DOHH2 (cell line): ENCODE results near the gene HOXB3.

ENCODE experiments used
- H3F3A ChIP-seq: fragments of 200-600 bp; sonication (generic), shearing (Covaris generic); 2 replicates; pipeline ENCODE4 v1.6.0; 2016; ENCODE audit warnings: antibody characterized with exemption, mild to moderate bottlenecking; ENCODE audit not compliant: control insufficient read depth, insufficient read depth
- H3K27ac ChIP-seq: fragments of 200-600 bp; sonication (generic); 2 replicates; pipeline ENCODE4 v1.5.1; 2014; ENCODE audit warnings: low read depth, mild to moderate bottlenecking, low read length, moderate library complexity
- H3K27me3 ChIP-seq: fragments of 200-600 bp; sonication (generic); 2 replicates; pipeline ENCODE4 v1.6.1; 2014; ENCODE audit warnings: mild to moderate bottlenecking, low read length, mixed read lengths; ENCODE audit not compliant: control insufficient read depth
- H3K36me3 ChIP-seq: fragments of 200-600 bp; sonication (generic); 2 replicates; pipeline ENCODE4 v1.6.1; 2014; ENCODE audit warnings: mild to moderate bottlenecking, low read length, moderate library complexity, mixed read lengths; ENCODE audit not compliant: control insufficient read depth
- H3K4me1 ChIP-seq: fragments of 200-600 bp; sonication (generic); 2 replicates; pipeline ENCODE4 v1.6.1; 2014; ENCODE audit warnings: mild to moderate bottlenecking, low read length, mixed read lengths; ENCODE audit not compliant: control insufficient read depth
- H3K4me2 ChIP-seq: fragments of 200-600 bp; sonication (generic); 2 replicates; pipeline ENCODE4 v1.6.0; 2014; ENCODE audit warnings: mild to moderate bottlenecking, low read length, moderate library complexity
- H3K4me3 ChIP-seq: fragments of 200-600 bp; sonication (generic); 2 replicates; pipeline ENCODE4 v1.5.1; 2014; ENCODE audit warnings: mild to moderate bottlenecking, low read length, mixed read lengths
- H3K79me2 ChIP-seq: fragments of 200-600 bp; sonication (generic); 2 replicates; pipeline ENCODE4 v1.6.1; 2014; ENCODE audit warnings: mild to moderate bottlenecking, low read length, mixed read lengths; ENCODE audit not compliant: control insufficient read depth
- H3K9me2 ChIP-seq: fragments of 200-600 bp; sonication (generic); replicated peaks from 2 replicates; pipeline ENCODE4 v1.6.1; 2014; ENCODE audit warnings: mild to moderate bottlenecking, low read length, mixed read lengths; ENCODE audit not compliant: control insufficient read depth
- H3K9me3 ChIP-seq: fragments of 200-600 bp; sonication (generic); 2 replicates; pipeline ENCODE4 v1.6.1; 2014; ENCODE audit warnings: antibody characterized with exemption, low read length, mixed read lengths; ENCODE audit not compliant: control insufficient read depth, insufficient read depth
- H4K20me1 ChIP-seq: fragments of 200-600 bp; sonication (generic); 2 replicates; pipeline ENCODE4 v1.6.0; 2014; ENCODE audit warnings: low read depth, mild to moderate bottlenecking, antibody characterized with exemption, low read length, moderate library complexity; ENCODE audit not compliant: control insufficient read depth, insufficient read depth
- EZH2phosphoT487 ChIP-seq: fragments of 200-600 bp; sonication (generic); IDR thresholded peaks from 2 replicates; pipeline ENCODE4 v1.6.1; 2017; ENCODE audit warnings: borderline replicate concordance, mild to moderate bottlenecking, antibody characterized with exemption, low read length, moderate library complexity, mixed read lengths
- TF ChIP-seq, protein P1 (sequence below): fragments of 200-600 bp; sonication (generic); IDR thresholded peaks from one replicate; pipeline ENCODE4 v1.5.1; 2014; ENCODE audit warnings: antibody characterized with exemption, mild to moderate bottlenecking, low read depth, low read length; ENCODE audit not compliant: poor library complexity, severe bottlenecking

The HOXB3 gene

DNA sequence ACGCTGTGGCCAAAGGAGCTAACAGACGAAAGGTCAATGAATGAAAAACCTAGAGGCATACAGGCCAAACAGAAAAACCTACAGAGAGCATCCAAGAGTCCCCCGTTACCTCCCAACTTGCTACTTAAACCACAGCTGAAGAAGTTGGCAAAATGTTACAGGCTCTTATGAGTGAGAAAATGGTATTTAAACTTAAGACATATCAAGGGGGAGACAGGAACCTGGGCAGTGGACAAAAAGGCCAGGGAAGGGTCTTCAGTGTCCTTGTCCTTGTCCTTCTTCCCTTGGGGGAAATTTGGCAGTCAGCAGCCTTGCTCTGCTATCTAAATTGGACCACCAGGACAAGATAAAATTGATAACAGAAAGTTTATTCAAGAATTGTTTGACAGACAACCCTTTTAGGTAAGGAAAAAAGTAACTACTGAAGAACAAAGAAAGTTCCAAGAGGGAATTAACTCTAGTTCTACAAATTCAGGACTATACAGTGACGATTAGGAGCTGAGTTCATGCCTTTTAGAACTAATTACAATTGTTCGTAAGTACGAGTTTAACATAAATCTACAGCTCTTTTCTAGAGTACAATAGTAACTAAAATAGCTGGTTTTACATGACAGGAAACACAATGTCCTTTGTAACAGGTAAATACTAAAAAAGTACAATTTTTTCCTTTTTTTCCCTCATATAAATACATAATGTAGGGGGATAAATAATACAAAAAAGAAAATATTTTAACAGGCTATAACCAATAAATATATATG is 41.3 kb downstream of the HOXB3 start:
- H3K9me2 ChIP-seq, result no peaks in the 10 kb centered on the region
- H3K36me3 ChIP-seq, result no peaks in the 10 kb centered on the region
- no peak for TF ChIP-seq EZH2phosphoT487
- TF ChIP-seq, protein P1, sequence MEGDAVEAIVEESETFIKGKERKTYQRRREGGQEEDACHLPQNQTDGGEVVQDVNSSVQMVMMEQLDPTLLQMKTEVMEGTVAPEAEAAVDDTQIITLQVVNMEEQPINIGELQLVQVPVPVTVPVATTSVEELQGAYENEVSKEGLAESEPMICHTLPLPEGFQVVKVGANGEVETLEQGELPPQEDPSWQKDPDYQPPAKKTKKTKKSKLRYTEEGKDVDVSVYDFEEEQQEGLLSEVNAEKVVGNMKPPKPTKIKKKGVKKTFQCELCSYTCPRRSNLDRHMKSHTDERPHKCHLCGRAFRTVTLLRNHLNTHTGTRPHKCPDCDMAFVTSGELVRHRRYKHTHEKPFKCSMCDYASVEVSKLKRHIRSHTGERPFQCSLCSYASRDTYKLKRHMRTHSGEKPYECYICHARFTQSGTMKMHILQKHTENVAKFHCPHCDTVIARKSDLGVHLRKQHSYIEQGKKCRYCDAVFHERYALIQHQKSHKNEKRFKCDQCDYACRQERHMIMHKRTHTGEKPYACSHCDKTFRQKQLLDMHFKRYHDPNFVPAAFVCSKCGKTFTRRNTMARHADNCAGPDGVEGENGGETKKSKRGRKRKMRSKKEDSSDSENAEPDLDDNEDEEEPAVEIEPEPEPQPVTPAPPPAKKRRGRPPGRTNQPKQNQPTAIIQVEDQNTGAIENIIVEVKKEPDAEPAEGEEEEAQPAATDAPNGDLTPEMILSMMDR, result no peak
- H3K4me3 ChIP-seq, result no peak overlapping the region
- peaks cover 35% of the 10 kb centered on the region for H3K27me3 ChIP-seq
- no peaks in the 10 kb centered on the region for H3K79me2 ChIP-seq
- no peaks in the 10 kb centered on the region for H3K9me3 ChIP-seq
- no peaks in the 10 kb centered on the region for H3F3A ChIP-seq
- H3K4me2 ChIP-seq, result no peak overlapping the region
- no peaks in the 10 kb centered on the region for H4K20me1 ChIP-seq
- H3K27ac ChIP-seq, result no peak overlapping the region
- no peaks in the 10 kb centered on the region for H3K4me1 ChIP-seq

DNA sequence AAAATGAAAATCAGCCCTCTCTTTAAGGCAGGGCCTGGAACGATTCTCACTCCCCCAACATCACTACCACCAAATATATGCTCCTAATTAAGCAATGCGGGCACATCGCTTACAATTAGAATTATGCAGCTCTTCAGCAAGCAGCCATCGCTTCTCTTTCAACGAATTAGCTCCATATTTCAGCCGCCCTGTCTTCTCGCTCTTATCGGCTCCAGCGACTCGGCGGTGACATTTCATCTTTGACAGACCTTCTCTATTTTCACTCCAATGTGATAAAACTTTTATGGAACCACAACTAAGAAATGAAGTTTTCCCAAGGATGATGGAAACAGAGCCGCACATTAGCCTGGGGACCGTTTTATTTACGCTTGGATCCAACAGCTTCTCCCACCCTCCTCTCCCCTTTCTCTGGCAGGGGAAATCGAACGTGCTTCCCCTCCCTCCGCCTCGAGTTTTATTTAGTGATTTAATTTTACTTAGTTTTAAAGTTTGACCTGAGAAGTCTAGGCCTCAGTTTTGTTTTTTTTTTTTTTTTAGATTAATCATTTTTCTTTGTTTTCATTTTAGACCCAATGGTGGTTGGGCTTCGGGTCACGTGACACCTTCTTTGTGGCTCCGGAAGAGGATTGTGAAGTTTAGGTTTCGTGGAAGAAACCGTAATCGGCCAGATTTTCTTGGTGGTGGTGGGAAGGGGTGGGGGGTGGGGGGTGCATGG is 42.1 kb downstream of the HOXB3 start:
- peaks cover 42% of the 10 kb centered on the region for H3K27me3 ChIP-seq
- H3K4me1 ChIP-seq, result no peaks in the 10 kb centered on the region
- H3K4me2 ChIP-seq, result no peak overlapping the region
- H3K36me3 ChIP-seq, result no peaks in the 10 kb centered on the region
- H3K27ac ChIP-seq, result no peak overlapping the region
- TF ChIP-seq EZH2phosphoT487, result no peak
- TF ChIP-seq, protein P1, result no peak
- no peaks in the 10 kb centered on the region for H3K79me2 ChIP-seq
- H4K20me1 ChIP-seq, result no peaks in the 10 kb centered on the region
- no peak overlapping the region for H3K4me3 ChIP-seq
- no peaks in the 10 kb centered on the region for H3F3A ChIP-seq
- H3K9me3 ChIP-seq, result no peaks in the 10 kb centered on the region
- H3K9me2 ChIP-seq, result no peaks in the 10 kb centered on the region

DNA sequence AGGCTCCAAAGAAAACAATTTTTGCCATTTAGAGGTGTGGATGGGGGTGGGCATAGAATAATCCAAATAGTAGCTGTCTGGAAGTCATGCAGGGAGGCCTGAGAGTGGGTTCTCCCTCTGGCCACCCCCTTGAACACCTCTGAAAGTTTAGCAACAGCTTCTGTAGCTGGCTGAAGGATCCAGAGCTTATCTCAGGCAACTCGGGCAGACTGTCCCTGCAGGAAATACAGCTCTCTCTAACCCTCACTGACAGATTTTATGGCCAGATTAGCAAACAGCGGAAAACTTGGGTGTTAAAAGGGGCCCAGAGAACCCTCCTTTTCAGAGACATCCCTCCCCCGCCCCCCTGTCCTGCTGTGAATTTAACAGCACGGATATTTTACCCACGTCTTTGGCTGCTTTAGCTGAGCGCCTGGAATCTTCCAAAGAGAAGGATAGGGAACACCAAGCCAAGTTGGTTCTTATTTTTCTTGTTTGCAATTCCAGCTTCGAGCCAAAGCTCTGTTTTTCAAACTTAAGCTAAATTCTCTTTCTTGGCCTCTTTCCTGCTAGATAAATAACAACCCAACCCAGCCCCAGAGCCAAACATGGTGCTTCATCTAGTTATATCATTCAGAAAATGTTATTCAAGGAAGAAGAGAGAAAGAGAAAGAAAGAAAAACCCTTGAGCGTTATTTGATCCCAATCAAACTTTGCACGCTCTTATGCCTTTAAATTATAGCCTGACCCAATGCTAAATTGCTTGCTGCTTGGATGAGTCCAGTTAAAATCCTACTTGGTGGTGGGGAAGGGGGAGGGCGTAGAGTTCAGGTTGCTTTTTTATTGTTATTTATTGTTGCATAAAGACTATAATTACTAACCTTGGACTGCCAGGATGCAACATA is 42.9 kb downstream of the HOXB3 start:
- Histone ChIP-seq H3K36me3 (no peaks in the 10 kb centered on the region), H4K20me1 (no peaks in the 10 kb centered on the region), H3K9me3 (no peaks in the 10 kb centered on the region), H3K4me3 (no peak overlapping the region), H3K79me2 (no peaks in the 10 kb centered on the region), H3K4me2 (no peak overlapping the region), H3K27me3 (peaks cover 49% of the 10 kb centered on the region), H3F3A (no peaks in the 10 kb centered on the region), H3K9me2 (no peaks in the 10 kb centered on the region), H3K27ac (no peak overlapping the region), H3K4me1 (no peaks in the 10 kb centered on the region)
- no peak for TF ChIP-seq EZH2phosphoT487
- TF ChIP-seq, protein P1, result no peak
